ENCODE measurements around the gene PCDHA8.

DNA sequence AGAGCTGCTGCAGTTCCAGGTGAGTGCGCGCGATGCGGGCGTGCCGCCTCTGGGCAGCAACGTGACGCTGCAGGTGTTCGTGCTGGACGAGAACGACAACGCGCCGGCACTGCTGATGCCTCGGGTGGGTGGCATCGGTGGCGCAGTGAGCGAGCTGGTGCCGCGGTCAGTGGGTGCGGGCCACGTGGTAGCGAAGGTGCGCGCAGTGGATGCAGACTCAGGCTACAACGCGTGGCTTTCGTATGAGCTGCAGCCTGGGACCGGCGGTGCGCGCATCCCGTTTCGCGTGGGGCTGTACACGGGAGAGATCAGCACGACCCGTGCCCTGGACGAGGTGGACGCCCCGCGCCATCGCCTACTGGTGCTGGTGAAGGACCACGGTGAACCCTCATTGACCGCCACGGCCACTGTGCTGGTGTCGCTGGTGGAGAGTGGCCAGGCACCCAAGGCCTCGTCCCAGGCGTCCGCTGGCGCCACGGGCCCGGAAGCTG lies 38.2 kb upstream of the PCDHA8 start:
- TF ChIP-seq, protein P1, sequence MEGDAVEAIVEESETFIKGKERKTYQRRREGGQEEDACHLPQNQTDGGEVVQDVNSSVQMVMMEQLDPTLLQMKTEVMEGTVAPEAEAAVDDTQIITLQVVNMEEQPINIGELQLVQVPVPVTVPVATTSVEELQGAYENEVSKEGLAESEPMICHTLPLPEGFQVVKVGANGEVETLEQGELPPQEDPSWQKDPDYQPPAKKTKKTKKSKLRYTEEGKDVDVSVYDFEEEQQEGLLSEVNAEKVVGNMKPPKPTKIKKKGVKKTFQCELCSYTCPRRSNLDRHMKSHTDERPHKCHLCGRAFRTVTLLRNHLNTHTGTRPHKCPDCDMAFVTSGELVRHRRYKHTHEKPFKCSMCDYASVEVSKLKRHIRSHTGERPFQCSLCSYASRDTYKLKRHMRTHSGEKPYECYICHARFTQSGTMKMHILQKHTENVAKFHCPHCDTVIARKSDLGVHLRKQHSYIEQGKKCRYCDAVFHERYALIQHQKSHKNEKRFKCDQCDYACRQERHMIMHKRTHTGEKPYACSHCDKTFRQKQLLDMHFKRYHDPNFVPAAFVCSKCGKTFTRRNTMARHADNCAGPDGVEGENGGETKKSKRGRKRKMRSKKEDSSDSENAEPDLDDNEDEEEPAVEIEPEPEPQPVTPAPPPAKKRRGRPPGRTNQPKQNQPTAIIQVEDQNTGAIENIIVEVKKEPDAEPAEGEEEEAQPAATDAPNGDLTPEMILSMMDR (IDR thresholded peaks at IDR 0.05 in 2 of 3, conservative IDR thresholded peaks at IDR 0.05 in 1 of 3; ENCODE audit: insufficient read depth in 2 of 3, low read depth in 1 of 3, low read length in 3 of 3) = no peak
- no peak for TF ChIP-seq NR2C2 (CRISPR knock-in tag; IDR thresholded peaks at IDR 0.05)
- no peak for TF ChIP-seq NR2C2 (tag; IDR thresholded peaks at IDR 0.05)
- no peak for TF ChIP-seq EZH2 (IDR thresholded peaks at IDR 0.05; ENCODE audit: borderline replicate concordance, low read depth, low read length)
- TF ChIP-seq ZNF707 (CRISPR knock-in tag; conservative IDR thresholded peaks at IDR 0.05) = no peak
- no peak for TF ChIP-seq ZNF23 (CRISPR knock-in tag; IDR thresholded peaks at IDR 0.05)
- no peak for TF ChIP-seq NFXL1 (CRISPR knock-in tag; IDR thresholded peaks at IDR 0.05)
